DND-41 (cell line): ENCODE measurements around the gene ZNF529.

Experiments used
- CTCF ChIP-seq: IDR thresholded peaks from 2 replicates; pipeline ENCODE4 v1.5.1; 2012; ENCODE audit warnings: borderline replicate concordance, low read length, moderate library complexity, mild to moderate bottlenecking; ENCODE audit not compliant: poor library complexity, severe bottlenecking; ENCODE audit errors: extremely low read depth
- EZH2 ChIP-seq: IDR thresholded peaks from 3 replicates; pipeline ENCODE4 v1.6.1; 2012; ENCODE audit warnings: borderline replicate concordance, low read depth, mild to moderate bottlenecking, moderate library complexity, low read length, inconsistent platforms; ENCODE audit not compliant: severe bottlenecking

GRCh38 chr19:36527341-36527740 is 45.8 kb downstream of the ZNF529 start:
- TF ChIP-seq EZH2 (no peak), CTCF (no peak)
